DMS79 (cell line): ENCODE measurements around the gene CARMIL1.

Source experiments
- DNase-seq: peaks from one replicate; lab custom pipeline; 2025; lab: John Stamatoyannopoulos, UW

CARMIL1 gene

GRCh38 chr6:25309886-25310285 is 30.7 kb downstream of the CARMIL1 start:
- no peak for DNase-seq

- DNase-seq, result no peak
These were observed 32.2 kb downstream of the CARMIL1 start for GRCh38 chr6:25311331-25311840.

GRCh38 chr6:25312034-25312620 is 33.0 kb downstream of the CARMIL1 start:
- no peak for DNase-seq

- no peak for DNase-seq
These were observed 33.5 kb downstream of the CARMIL1 start for GRCh38 chr6:25312703-25313102.

- no peak for DNase-seq
These were observed 35.5 kb downstream of the CARMIL1 start for GRCh38 chr6:25314509-25315175.

GRCh38 chr6:25315194-25316177 is 36.3 kb downstream of the CARMIL1 start:
- DNase-seq, result no peak

GRCh38 chr6:25316626-25317025 is 37.5 kb downstream of the CARMIL1 start:
- no peak for DNase-seq

GRCh38 chr6:25318589-25318988 is 39.4 kb downstream of the CARMIL1 start:
- no peak for DNase-seq

GRCh38 chr6:25320459-25320858 is 41.3 kb downstream of the CARMIL1 start:
- no peak for DNase-seq

- no peak for DNase-seq
These were observed 43.5 kb downstream of the CARMIL1 start for GRCh38 chr6:25322692-25323091.

GRCh38 chr6:25324066-25324762 is 45.0 kb downstream of the CARMIL1 start:
- DNase-seq, result no peak

- no peak for DNase-seq
These were observed 47.0 kb downstream of the CARMIL1 start for GRCh38 chr6:25326126-25326525.

GRCh38 chr6:25326960-25327359 is 47.8 kb downstream of the CARMIL1 start:
- DNase-seq, result no peak

- no peak for DNase-seq
These were observed 48.3 kb downstream of the CARMIL1 start for GRCh38 chr6:25327432-25327831.

- DNase-seq, result no peak
These were observed 50.1 kb downstream of the CARMIL1 start for GRCh38 chr6:25329161-25329817.

GRCh38 chr6:25329982-25330381 is 50.8 kb downstream of the CARMIL1 start:
- DNase-seq, result no peak

- no peak for DNase-seq
These were observed 51.9 kb downstream of the CARMIL1 start for GRCh38 chr6:25330796-25331685.

- no peak for DNase-seq
These were observed 53.0 kb downstream of the CARMIL1 start for GRCh38 chr6:25332165-25332564.

- no peak for DNase-seq
These were observed 53.5 kb downstream of the CARMIL1 start for GRCh38 chr6:25332655-25333071.

- DNase-seq, result no peak
These were observed 54.3 kb downstream of the CARMIL1 start for GRCh38 chr6:25333471-25333870.
